Activated T-helper 17 cell treated with anti-CD3 and anti-CD28 coated beads, Interleukin-2, amount 50 U/mL, for 72 hours (primary cell): ENCODE results near the gene DCHS1. TPM values are rescaled to one million over a fixed set of nuclear protein-coding genes. Genes with fewer than 3 reads are reported as not detected.

Experiments
- ATAC-seq: fragments of 150-1000 bp; cut with Tn5 transposase; replicated peaks from 2 replicates; pipeline ENCODE4 v1.10.0; 2021; ENCODE audit warnings: mild to moderate bottlenecking, moderate library complexity
- H3K27ac Mint-ChIP-seq: one replicate; pipeline ENCODE4 v1.8.0; 2022; ENCODE audit warnings: mixed read lengths
- H3K27me3 Mint-ChIP-seq: one replicate; pipeline ENCODE4 v1.8.0; 2022; ENCODE audit warnings: mixed read lengths
- H3K36me3 Mint-ChIP-seq: one replicate; pipeline ENCODE4 v1.8.0; 2022; ENCODE audit warnings: low read depth, mild to moderate bottlenecking, mixed read lengths
- H3K4me1 Mint-ChIP-seq: one replicate; pipeline ENCODE4 v1.8.0; 2022; ENCODE audit warnings: mixed read lengths
- H3K4me3 Mint-ChIP-seq: one replicate; pipeline ENCODE4 v1.8.0; 2022; ENCODE audit warnings: mild to moderate bottlenecking, mixed read lengths
- H3K9me3 Mint-ChIP-seq: one replicate; pipeline ENCODE4 v1.8.0; 2022; ENCODE audit warnings: mixed read lengths
- total RNA-seq, 2 donors: library from RNA; stranded (reverse); gene quantifications; one replicate each; pipeline ENCODE4 v1.2.3, GENCODE V29; 2022

Gene DCHS1
- total RNA-seq, 2 donors from 2014 or later, result 0.26 to 1.5 TPM

- H3K4me3 Mint-ChIP-seq, result peak overlapping the region; percentile 55
- ATAC-seq, result no peak
Measured at GRCh38 chr11:6657346-6657745, 1.7 kb upstream of the DCHS1 start.

GRCh38 chr11:6656936-6657335 lies 1.3 kb upstream of the DCHS1 start:
- H3K4me3 Mint-ChIP-seq, result peak overlapping the region; percentile 55
- H3K27me3 Mint-ChIP-seq, result peaks cover 7% of the 10 kb centered on the region
- no peaks in the 10 kb centered on the region for H3K4me1 Mint-ChIP-seq
- H3K9me3 Mint-ChIP-seq, result no peaks in the 10 kb centered on the region
- ATAC-seq, result no peak
- H3K27ac Mint-ChIP-seq, result no peak overlapping the region
- H3K36me3 Mint-ChIP-seq, result no peaks in the 10 kb centered on the region

More at GRCh38 chr11:6657346-6657745, 1.7 kb upstream of the DCHS1 start:
- no peaks in the 10 kb centered on the region for H3K9me3 Mint-ChIP-seq
- no peaks in the 10 kb centered on the region for H3K36me3 Mint-ChIP-seq
- H3K27me3 Mint-ChIP-seq, result peaks cover 7% of the 10 kb centered on the region
- H3K27ac Mint-ChIP-seq, result no peak overlapping the region
- H3K4me1 Mint-ChIP-seq, result no peaks in the 10 kb centered on the region

GRCh38 chr11:6656584-6656915 lies 941 bp upstream of the DCHS1 start:
- Mint-ChIP-seq H3K27ac (peak overlapping the region; percentile 19), H3K4me1 (no peaks in the 10 kb centered on the region), H3K27me3 (peaks cover 7% of the 10 kb centered on the region), H3K9me3 (no peaks in the 10 kb centered on the region), H3K4me3 (peak overlapping the region; percentile 55), H3K36me3 (no peaks in the 10 kb centered on the region)
- ATAC-seq, result no peak

- no peaks in the 10 kb centered on the region for H3K36me3 Mint-ChIP-seq
- peak; percentile 72 for ATAC-seq
- no peak overlapping the region for H3K27ac Mint-ChIP-seq
- H3K27me3 Mint-ChIP-seq, result peaks cover 7% of the 10 kb centered on the region
- H3K4me1 Mint-ChIP-seq, result no peaks in the 10 kb centered on the region
- no peak overlapping the region for H3K4me3 Mint-ChIP-seq
- no peaks in the 10 kb centered on the region for H3K9me3 Mint-ChIP-seq
Measured at GRCh38 chr11:6655020-6655789, 404 bp downstream of the DCHS1 start.

- no peaks in the 10 kb centered on the region for H3K9me3 Mint-ChIP-seq
- peak; percentile 4 for ATAC-seq
Measured at GRCh38 chr11:6654281-6655019, 1.2 kb downstream of the DCHS1 start.

GRCh38 chr11:6653656-6654055 lies 2.0 kb downstream of the DCHS1 start:
- Mint-ChIP-seq H3K36me3 (no peaks in the 10 kb centered on the region), H3K4me1 (no peaks in the 10 kb centered on the region), H3K27ac (no peak overlapping the region), H3K27me3 (peaks cover 7% of the 10 kb centered on the region), H3K4me3 (no peak overlapping the region), H3K9me3 (no peaks in the 10 kb centered on the region)
- ATAC-seq, result no peak

More at GRCh38 chr11:6654281-6655019, 1.2 kb downstream of the DCHS1 start:
- H3K4me3 Mint-ChIP-seq, result no peak overlapping the region
- H3K36me3 Mint-ChIP-seq, result no peaks in the 10 kb centered on the region
- no peaks in the 10 kb centered on the region for H3K4me1 Mint-ChIP-seq
- H3K27me3 Mint-ChIP-seq, result peaks cover 7% of the 10 kb centered on the region
- H3K27ac Mint-ChIP-seq, result no peak overlapping the region

GRCh38 chr11:6653097-6653496 lies 2.5 kb downstream of the DCHS1 start:
- H3K27ac Mint-ChIP-seq, result no peak overlapping the region
- no peak for ATAC-seq
- H3K27me3 Mint-ChIP-seq, result peaks cover 7% of the 10 kb centered on the region
- no peaks in the 10 kb centered on the region for H3K36me3 Mint-ChIP-seq
- no peaks in the 10 kb centered on the region for H3K4me1 Mint-ChIP-seq
- H3K4me3 Mint-ChIP-seq, result no peak overlapping the region
- no peaks in the 10 kb centered on the region for H3K9me3 Mint-ChIP-seq

GRCh38 chr11:6652182-6652581 lies 3.4 kb downstream of the DCHS1 start:
- Mint-ChIP-seq H3K27me3 (peaks cover 7% of the 10 kb centered on the region), H3K36me3 (no peaks in the 10 kb centered on the region), H3K9me3 (no peaks in the 10 kb centered on the region), H3K4me3 (no peak overlapping the region), H3K4me1 (no peaks in the 10 kb centered on the region), H3K27ac (no peak overlapping the region)
- no peak for ATAC-seq

GRCh38 chr11:6650980-6651379 lies 4.6 kb downstream of the DCHS1 start:
- no peaks in the 10 kb centered on the region for H3K9me3 Mint-ChIP-seq
- H3K36me3 Mint-ChIP-seq, result no peaks in the 10 kb centered on the region
- ATAC-seq, result peak; percentile 66
- peaks cover under 1% of the 10 kb centered on the region for H3K27me3 Mint-ChIP-seq
- no peak overlapping the region for H3K27ac Mint-ChIP-seq
- H3K4me3 Mint-ChIP-seq, result no peak overlapping the region
- H3K4me1 Mint-ChIP-seq, result no peaks in the 10 kb centered on the region

GRCh38 chr11:6650104-6650503 lies 5.5 kb downstream of the DCHS1 start:
- Mint-ChIP-seq H3K27me3 (no peaks in the 10 kb centered on the region), H3K4me1 (no peaks in the 10 kb centered on the region), H3K9me3 (no peaks in the 10 kb centered on the region), H3K36me3 (no peaks in the 10 kb centered on the region), H3K4me3 (no peak overlapping the region), H3K27ac (no peak overlapping the region)
- no peak for ATAC-seq

- Mint-ChIP-seq H3K9me3 (no peaks in the 10 kb centered on the region), H3K27ac (no peak overlapping the region), H3K36me3 (no peaks in the 10 kb centered on the region), H3K4me1 (no peaks in the 10 kb centered on the region), H3K27me3 (no peaks in the 10 kb centered on the region), H3K4me3 (no peak overlapping the region)
- no peak for ATAC-seq
Measured at GRCh38 chr11:6648501-6648900, 7.1 kb downstream of the DCHS1 start.

- Mint-ChIP-seq H3K36me3 (no peaks in the 10 kb centered on the region), H3K4me3 (no peak overlapping the region), H3K4me1 (no peaks in the 10 kb centered on the region), H3K27ac (no peak overlapping the region), H3K27me3 (no peaks in the 10 kb centered on the region), H3K9me3 (no peaks in the 10 kb centered on the region)
- no peak for ATAC-seq
Measured at GRCh38 chr11:6647836-6648235, 7.8 kb downstream of the DCHS1 start.

GRCh38 chr11:6646918-6647679 lies 8.5 kb downstream of the DCHS1 start:
- ATAC-seq, result peak; percentile 71
- H3K9me3 Mint-ChIP-seq, result no peaks in the 10 kb centered on the region
- H3K4me3 Mint-ChIP-seq, result no peak overlapping the region
- H3K27me3 Mint-ChIP-seq, result no peaks in the 10 kb centered on the region
- H3K27ac Mint-ChIP-seq, result no peak overlapping the region
- no peaks in the 10 kb centered on the region for H3K36me3 Mint-ChIP-seq
- H3K4me1 Mint-ChIP-seq, result no peaks in the 10 kb centered on the region

GRCh38 chr11:6646576-6646917 lies 9.1 kb downstream of the DCHS1 start:
- no peaks in the 10 kb centered on the region for H3K9me3 Mint-ChIP-seq
- H3K4me3 Mint-ChIP-seq, result no peak overlapping the region
- H3K4me1 Mint-ChIP-seq, result no peaks in the 10 kb centered on the region
- no peaks in the 10 kb centered on the region for H3K36me3 Mint-ChIP-seq
- H3K27ac Mint-ChIP-seq, result no peak overlapping the region
- ATAC-seq, result peak; percentile 7
- H3K27me3 Mint-ChIP-seq, result no peaks in the 10 kb centered on the region

- H3K4me1 Mint-ChIP-seq, result no peaks in the 10 kb centered on the region
- no peak for ATAC-seq
- H3K4me3 Mint-ChIP-seq, result no peak overlapping the region
- no peak overlapping the region for H3K27ac Mint-ChIP-seq
- no peaks in the 10 kb centered on the region for H3K9me3 Mint-ChIP-seq
- H3K27me3 Mint-ChIP-seq, result no peaks in the 10 kb centered on the region
- no peaks in the 10 kb centered on the region for H3K36me3 Mint-ChIP-seq
Measured at GRCh38 chr11:6646071-6646470, 9.5 kb downstream of the DCHS1 start.
